HK-2 (cell line): ENCODE data around the gene CACNB1.

Experiments
- DNase-seq: peaks from one replicate; pipeline ENCODE4 v3.0.0-alpha.2; 2018; ENCODE audit not compliant: unreplicated experiment

Gene CACNB1

DNA sequence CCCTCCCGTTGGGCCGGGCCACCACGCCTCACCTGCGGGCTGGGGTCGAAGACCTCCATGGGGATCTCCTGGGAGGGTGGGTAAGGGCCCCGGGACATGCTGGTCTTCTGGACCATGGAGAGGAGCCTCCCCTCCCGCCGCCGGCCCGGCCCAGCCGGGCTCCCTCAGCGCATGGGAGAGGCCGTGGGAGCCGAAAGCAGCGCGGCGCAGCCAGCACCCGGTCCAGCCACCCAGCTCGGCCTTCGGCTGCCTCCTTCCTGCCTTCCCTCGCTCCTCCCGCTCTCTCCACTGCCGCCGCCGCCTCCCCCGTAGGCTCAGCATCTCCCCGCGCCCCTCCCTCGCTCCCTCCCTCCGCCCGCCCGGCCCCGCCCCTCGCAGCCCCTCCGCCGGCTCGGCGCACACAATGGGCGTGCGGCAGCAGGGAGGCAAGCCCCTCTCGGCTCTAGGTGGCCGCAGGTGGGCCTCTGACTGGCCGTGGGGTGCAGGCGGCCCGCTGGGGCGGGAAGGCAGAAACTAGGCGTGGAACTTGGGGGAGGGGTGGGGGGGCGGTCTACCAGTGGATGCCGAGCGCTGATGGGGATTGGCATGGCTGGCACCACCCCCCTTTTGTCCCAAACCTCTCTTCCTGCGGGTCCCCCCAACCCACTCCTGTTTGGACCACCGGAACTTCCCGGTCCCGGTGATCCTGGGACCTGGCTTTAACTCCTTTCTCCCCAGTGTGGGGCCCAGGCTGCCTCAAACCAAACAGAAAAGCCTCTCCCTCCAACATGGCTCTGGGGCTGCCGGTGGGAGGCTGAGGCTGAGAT, at the start of gene CACNB1:
Gene CACNB1, minus strand, starts transcription at position 290 of the 806 bp plus-strand sequence. Its CDS starts 174 bp downstream, at position 116.
- DNase-seq, result peak; percentile 60

DNA sequence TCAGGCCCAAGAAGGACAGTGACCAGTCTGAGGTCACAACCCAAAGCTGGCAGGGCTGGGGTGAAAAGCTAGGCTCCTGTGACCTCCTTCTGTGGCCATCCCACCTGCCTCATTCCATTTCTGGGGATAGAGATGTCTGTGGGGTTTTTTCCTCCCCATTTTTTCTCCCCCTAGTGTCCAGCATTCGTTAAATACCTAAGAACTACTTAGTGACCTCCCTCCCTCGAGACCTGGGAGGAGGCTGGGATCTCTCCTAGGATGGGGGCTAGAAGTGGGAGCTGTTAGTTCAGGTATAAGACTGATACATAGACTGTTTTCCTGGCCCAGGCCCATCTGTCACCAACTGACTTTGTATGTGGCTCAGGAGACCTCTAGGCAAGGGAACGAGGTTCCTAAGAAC, 48.8 kb upstream of the CACNB1 start:
- DNase-seq, result no peak

DNA sequence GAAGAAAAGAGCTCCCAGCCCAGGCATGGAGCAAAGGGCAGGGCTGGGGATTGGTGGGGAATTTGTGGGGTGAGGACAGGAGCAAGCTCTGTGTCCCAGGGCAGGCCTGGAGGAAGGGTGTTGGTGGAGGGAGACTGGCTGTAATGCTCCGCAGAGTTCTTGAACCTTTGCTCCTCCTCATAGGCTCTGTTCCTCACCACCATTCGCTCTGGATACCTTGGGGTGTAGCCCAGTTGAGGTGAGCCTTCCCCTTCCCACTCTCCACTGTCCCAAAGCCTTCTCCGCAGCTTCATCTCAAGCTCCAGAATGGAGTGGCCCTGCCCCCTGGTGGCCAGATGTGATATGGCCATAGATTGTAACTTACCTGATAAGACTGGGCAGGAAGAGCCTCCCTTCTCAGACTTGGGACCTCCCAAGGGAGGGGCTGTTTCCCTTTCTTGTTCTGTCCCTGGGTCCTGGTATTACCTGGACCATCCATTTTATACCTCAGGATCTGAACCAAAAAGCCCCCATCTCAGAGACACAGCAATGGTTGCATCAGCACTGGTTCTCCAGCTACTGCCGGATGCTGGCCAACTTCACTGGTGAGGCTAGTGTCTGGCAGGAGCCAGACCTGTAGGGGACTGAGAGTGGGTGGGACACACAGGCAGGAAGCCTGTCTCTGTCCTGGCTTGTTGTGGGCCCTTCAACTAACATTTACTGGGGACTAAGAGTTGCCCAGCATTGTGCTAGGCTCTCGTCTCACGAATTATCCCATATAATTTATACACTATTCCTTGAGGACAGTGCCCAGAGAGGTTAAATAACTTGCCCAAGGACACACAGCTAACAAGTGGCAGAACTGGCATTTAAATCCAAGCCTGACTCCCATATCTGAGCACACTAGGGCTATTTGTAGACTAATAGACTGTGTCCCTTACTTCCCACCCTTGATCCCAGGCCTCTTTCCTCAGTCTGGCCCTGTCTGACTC, 47.4 kb upstream of the CACNB1 start:
- DNase-seq, result peak; percentile 80

DNA sequence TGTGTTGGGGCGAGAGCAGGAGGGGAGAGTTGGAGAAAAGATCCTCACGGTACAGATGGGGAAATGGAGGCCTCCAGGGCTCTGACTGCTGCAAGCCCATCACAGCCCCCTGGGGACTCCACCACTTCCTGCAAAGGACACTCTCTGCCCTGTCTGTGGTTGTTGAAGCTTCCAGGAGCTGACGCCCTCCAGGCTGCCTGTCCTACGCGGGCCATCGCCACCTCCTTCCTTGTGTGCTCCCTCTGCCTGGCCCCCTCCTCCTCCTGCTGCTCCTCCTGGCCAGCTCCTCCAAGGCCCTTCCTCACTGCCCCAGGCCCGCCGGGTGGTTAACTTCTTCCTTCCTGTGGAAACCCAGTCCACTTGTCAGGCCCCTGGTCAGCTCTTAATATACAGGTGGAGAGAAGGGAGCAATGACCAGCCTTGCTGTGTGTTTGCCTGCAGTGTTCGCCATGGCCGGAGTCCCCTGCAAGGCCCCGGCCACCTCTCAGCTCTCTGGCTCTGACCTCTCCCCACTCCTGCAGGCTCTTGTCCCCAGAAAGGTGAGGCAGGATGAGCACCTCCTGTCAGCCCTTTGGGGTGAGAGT, 46.6 kb upstream of the CACNB1 start:
- DNase-seq, result no peak

DNA sequence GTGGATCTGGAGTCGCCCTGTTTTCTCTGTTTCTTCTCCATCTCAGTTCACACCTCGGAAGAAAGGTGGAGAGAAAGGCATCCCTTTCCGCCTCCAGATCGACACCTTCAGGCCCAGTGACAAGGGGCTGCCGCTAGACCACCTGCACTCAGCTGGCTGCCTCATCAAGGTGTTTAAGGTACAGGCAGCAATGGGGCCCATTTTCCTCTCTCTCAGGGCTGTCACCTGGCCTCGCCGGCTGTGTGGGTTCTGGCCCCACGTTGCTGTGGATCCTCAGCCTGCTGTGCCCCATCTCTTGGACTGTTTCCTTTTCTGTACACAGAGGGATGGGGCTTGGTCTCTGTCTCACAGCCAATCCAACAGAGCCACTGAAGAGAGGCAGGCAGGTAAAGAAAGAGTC, 45.7 kb upstream of the CACNB1 start:
- DNase-seq, result no peak

DNA sequence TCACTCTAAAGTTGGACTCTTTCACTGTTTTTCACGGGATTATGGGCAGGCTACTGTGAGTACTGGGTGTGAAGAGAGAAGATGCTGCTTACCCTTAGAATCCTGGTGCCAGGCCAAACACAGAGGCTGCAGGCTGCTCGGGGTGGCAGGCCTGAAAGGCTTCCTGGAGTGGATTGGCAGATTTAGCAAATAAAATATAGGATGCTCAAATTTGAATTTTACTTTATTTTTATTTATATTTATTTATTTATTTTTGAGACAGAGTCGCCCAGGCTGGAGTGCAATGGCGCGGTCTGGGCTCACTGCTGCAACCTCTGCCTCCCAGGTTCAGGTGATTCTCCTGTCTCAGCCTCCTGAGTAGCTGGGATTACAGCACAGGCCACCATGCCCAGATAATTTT, 43.2 kb upstream of the CACNB1 start:
- DNase-seq, result no peak

DNA sequence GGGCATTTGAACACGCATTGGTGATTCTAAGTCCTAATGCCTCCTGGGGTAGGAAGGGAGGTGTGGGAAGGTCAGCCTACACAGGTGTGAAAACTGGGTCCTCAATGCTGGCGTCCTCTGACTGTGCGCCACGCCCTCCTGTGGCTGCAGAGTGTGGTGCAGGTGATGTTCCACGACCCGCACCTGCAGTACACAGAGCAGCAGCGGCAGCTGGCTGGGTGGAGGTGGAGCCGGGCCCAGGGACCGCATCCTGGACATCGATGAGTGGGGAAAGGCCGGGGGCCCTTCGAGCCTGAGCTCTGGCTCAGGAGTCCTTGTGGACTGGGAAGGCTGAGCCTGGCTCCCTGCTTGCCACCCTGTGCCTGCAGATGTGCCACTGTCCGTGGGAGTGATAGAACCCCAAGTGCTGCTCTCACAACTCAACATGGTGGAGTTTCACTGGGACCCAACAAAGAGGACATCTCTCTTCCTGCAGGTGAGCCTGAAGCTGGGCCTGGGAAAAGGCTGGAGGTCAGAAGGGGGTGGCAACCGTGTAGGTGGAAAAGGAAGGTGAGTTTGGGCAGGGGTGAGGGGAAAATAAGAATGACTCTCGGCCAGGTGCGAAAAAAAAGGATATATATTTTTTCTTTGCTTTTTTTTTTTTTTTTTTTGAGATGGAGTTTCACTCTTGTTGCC, 42.3 kb upstream of the CACNB1 start:
- no peak for DNase-seq

DNA sequence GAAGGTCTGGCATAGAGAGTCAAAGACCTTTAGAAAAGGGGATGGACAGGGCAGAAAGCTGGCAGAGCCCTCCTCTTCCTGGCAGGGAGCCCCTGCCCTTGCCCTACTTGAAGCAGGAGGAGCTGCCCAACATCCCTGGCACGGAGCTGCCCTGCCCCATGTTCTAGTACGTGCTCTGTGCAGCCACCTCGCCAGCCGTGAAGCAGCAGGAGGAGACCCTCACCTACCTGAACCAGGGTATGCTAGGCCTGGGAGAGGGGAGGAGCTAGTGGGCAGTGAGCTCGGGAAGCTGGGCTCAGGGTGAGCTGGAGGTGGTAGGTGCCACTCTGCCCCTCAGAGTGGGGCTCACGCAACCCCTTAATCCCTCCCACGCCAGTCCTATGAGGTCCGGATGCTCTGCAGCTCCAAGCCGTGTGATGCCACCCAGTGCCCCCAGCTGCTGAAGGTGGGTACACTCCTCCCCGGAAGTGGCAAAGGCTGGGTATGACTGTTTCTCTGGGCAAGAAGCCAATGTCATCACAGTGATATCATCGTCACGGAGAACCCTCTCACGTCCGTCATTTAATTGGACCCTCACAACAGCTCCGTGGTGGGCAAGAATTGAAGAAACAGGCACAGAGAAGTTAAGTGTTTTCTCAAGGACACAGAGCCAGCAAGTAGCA, 41.0 kb upstream of the CACNB1 start:
- peak; percentile 57 for DNase-seq

DNA sequence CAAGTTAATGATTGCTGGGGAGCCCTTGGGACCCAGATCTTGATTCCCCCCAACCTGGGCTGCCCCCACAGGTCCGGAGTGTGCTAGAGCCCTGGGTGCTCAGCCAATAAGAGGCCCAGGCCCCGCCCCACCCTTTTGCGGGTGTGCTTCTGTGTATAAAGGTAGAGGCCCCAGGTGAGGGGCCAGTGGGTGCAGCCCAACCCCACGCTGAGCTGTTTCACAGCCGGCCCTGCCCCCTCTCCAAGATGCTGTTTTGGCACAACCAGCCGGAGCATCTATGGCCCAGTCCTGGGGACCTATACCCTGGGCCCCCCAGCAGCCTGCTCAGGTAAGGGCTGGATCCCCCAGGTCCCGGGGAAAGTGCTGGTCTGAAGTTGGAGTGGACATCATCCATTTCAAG, 40.1 kb upstream of the CACNB1 start:
- DNase-seq, result no peak

DNA sequence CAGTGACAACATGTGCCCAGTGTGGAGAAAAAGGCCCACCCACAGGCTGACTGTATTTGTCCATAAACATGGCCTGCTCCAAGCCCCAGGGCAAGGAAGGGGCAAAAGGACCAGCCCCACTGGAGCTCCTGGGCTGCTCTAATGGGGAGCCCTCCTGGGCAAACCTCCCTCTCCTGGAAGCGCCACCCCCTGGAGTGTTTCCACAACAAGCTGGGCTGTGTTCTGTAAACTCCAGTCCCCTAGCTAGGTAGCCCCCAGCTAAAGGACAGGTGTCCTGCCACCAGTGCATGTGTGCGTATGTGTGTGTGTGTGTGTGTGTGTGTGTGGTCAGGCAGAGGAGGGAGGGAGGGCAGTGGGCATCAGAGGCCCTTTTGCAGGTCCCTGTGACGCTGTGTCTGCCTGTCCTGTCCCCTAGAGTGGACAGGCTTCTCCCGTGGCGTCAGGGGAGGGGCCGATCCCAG, 39.5 kb upstream of the CACNB1 start:
- no peak for DNase-seq

DNA sequence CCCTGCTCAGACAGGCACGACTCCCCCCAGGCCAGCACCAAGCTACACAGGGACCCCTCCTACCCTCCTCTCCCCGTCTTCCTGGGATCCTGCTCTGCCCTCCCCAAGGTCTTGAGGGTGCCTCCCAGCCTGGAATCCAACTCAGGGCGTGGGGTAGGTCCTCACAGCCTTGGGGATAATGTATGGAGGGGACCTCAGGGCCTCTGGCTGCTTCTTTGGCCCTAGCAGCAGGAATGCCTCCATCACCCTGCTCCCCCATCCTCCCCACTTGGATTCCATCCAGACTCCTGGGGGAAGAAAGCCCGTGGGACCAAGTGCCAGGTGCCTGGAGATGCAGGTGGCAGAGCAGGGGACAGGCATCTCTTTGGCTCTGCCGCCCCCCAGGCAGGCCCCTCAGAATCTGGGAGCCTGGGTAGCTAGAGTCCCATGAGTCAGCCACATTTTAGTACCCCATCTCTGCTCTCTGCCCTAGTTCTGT, 39.0 kb upstream of the CACNB1 start:
- no peak for DNase-seq

DNA sequence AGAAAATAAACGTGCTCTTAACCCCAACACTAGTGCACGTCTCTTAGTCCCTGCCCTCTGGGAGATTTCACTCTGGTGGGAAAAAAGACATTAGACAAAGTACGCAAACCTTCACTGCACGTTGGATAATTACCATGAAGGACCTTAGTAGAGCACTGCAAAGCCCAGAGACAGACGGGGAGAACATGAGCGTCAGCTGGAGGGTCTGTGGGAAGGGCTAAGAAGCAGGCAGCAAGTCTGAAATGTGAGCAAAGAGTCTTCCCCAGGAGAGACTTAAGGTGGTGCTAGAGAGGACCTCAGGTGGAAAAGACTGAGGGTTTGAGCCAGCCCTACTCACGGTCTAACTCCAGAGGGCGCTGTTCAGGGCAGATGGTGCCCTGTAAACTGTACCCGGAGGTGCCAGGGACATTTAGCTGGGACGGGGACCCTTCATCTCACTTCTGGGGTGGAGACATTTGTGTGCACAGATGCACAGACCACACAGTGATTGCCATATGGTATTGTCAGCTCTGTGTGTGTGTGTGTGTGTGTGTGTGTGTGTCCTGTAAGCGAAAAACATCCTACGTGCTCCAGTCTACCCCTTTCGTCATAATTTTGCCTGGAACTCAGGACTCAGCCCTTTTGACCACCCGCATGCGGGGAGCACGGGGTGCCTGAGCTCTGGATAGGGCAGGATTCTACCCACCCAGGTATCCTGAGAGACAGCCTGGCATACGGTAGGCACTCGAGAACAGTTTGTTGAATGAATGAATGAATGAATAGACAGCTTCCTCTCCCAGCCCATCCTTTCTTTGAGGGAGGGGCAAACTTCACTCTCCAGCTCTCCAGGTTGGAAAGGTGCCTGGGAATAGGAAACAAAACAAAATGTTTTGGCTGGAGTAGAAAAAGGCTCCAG, 38.3 kb upstream of the CACNB1 start:
- DNase-seq, result peak; percentile 40

DNA sequence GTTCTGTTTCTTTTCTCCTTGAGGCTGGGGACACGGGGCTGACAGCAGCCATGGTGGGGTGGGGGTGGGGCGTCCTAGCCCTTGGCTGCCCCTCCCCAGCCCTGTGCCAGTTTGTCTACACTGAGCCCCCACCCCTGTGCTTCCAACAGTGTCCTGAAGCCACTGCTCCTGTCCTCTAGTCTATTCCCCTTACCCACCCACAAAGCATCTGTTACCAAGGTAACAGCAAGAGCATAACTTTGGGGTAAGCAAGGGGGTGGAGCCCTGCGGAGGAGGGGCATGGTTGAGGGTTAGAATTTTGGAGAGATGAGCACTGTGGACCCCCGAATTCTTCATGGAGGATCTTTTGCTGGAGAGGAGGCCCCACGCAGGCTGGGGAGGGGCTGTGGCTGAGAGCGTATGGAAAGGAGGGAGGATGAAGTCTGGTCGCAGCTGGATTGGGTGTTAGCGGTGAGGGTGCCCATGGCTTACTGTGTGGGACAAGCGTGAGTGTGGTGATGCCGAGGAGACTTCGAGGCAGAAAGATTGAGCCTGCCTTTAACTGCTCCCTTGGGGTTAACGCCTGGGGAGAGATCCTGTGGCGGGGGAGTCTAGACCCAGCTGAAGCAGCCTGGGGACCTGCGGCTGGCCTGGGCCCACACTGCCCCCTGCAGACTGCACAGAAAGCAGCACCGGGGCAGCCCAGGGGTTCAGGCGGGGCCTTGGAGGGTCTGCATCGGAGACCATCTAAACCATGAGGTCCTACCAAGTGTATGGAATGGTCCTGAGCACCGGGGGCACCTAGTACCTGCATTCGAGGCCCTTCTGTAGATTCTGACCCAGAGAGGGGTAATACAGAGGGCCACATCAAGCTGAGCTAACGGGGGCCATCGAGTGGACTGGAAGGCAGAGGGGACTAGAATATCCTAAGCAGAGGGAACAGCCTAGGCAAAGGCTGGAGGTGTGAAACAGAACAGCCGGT, 34.4 kb upstream of the CACNB1 start:
- no peak for DNase-seq

DNA sequence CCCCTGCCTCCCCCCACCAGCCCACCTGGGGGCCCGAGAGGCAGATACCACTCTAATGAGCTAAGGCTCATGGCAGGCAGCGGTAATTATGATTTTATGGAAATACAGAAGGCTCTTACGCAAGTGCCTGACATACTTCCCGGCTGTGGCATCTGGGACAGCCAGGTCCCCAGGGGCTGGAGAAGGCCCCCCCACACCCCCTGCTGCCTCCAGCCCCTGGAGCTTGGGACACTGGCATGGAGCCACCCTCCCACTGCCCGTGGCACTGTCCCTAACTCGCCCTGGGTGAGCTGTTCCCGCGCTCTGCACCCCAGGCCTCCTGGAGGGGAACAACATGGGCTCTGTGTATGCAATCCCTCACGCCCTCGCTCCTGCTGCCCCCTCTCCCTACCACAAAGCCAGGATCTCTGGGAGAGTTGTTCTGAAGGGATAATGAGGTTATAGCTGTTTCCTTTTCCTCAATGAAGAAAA, 33.7 kb upstream of the CACNB1 start:
- DNase-seq, result no peak

DNA sequence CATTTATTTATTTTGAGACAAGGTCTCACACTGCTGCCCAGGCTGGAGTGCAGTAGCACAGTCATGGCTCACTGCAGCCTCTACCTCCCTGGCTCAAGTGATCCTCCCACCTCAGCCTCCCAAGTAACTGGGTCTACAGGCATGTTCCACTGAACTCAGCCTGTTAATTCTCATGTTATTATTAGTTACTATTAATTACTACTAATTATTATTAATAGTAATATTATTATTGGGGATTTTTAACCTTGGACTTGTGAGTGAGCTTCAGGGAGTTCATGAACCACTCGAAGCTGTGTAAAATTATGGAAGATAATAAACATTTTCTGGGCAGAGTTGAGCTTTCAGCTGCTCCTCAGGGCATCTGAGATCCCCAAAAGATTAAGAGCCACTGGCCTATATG, 32.9 kb upstream of the CACNB1 start:
- DNase-seq, result no peak

DNA sequence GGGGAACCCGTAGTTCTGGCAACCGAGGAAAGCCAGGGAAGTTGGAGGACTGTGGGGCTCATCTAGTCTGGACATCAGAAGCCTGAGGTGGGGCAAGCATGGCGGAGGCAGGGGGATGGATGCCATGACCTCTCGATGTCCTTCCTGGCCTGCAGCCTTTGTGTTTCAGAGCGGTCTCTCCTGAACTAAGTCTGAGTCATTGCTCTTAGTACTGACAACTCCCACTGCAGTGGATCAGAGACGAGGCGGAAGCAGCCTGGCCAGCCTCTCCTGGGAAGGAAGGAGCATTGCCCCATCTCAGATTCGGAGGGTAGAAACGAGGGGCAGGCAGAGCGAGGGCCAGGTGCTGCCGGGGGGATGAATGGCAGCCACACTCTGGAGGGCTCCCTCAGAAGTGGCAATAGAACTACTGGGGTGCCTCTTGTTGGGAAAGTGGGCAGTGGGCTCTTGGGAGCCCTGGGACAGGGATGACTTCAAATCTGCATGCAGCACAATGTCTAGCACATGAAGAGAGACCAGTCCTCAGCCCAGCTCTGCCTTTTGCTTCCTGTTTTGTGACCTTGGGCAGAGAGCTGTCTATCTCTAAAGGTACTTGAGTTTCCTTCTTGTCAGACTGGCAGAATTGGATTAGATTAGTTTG, 31.9 kb upstream of the CACNB1 start:
- DNase-seq, result no peak

DNA sequence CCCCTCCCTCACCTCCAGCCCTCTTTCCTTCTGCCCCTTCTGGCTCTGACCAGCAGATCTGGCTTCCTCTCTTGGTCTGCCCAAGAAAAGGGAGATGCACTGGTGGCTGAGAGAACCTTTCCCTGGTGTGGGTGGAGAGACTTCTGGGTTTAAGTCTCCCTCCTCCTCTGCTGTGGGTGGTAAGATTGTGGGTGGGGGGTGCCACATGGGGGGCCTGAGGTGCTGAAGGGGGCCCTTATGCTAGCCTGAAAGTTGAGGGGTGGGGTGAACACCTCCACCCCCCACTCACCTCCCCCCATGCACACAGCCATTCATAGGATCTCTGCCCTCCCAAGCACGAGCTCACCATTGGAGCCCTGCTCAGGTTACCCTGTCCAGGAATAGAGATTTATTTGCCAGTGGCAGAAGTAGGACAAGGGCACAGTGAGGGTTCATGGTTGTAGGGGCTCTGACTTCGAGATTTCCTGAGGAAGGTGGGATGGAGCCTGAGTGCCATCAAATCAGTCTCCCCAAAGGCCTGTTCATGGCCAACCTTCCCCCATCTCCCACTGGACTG, 30.0 kb upstream of the CACNB1 start:
- no peak for DNase-seq
